ENCODE measurements around the gene CAVIN3.
A peak's percentile ranks its signal among the peaks of the same experiment; 100 is the strongest.

CAVIN3 gene

DNA sequence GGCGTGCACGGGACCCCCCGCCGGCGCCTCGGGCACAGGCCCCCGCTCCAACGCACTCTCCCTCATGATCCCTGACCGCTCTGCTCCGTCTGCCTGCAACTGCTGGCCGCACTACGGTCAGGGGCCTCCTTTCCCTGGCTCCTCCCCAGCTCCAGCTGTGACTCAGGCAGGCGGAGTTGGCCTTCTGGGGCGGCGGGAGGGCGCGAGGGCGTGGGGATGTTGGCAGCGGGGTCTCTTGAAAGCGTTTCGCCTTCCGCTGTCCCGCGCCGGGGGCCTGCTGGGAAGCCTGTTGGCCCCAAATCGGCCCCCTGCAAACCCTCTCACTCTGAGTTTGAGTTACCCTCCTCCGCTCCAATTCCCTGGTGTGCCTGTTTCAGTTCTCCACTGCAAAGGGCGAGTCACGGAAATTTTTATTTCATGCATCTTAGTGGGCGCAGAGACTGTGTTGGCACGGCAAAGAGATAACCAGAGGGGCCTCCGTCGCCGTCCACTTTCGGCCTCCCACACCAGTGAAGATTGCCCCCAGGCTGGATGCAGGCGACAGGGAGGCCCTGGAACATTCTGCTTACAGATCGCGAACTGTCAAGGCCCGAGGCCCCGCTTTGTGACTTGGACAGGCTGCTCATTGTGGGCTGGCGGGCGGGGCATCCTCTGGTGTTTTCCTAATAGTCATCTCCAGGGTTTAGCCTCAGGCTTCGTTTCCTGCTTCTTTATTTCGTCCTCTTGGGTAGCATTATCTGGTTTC, at the start of gene CAVIN3:
TSS of gene CAVIN3 (minus strand) at position 91 of the 745 bp plus-strand sequence. CDS start at position 66, 25 bp downstream.
- DNase-seq (peak; percentile 89), ATAC-seq (peak; percentile 76)

GRCh38 chr11:6365659-6366058, 45.4 kb upstream of the CAVIN3 start:
- ATAC-seq (no peak), DNase-seq (no peak)

GRCh38 chr11:6362873-6363678, 42.8 kb upstream of the CAVIN3 start:
- DNase-seq, result peak; percentile 82
- ATAC-seq, result peak; percentile 89

- no peak for DNase-seq
- no peak for ATAC-seq
Measured at GRCh38 chr11:6362185-6362872, 42.0 kb upstream of the CAVIN3 start.

GRCh38 chr11:6360183-6360582, 39.9 kb upstream of the CAVIN3 start:
- ATAC-seq (no peak), DNase-seq (no peak)

- DNase-seq (peak; percentile 66), ATAC-seq (peak; percentile 82)
Measured at GRCh38 chr11:6357222-6357621, 36.9 kb upstream of the CAVIN3 start.

DNA sequence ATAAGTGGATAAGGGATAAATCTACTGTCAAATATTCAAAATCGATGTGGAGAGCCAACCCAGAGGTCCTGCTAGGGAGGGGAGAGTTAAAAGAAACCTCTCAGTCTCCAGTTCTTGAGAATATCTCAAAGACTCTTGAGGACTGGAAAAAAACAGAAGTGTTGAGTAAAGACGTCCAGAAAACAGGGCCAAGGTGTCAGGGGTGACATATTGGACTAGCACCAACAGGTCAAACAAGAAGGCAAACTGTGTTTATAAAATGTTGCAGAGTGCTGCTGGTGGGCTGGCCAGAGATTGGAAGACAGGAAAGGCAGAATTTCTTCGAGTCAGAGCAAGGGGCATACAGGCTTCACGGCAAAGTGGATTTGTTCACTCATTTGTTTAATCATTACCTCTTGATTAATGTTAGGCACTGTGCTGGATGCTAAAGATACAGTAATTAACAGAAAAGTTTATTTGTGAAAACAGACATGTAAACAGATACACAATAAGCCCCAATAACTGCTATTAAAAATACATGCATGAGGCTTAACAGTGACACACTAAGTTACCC, 36.3 kb upstream of the CAVIN3 start:
- ATAC-seq, result no peak
- no peak for DNase-seq

DNA sequence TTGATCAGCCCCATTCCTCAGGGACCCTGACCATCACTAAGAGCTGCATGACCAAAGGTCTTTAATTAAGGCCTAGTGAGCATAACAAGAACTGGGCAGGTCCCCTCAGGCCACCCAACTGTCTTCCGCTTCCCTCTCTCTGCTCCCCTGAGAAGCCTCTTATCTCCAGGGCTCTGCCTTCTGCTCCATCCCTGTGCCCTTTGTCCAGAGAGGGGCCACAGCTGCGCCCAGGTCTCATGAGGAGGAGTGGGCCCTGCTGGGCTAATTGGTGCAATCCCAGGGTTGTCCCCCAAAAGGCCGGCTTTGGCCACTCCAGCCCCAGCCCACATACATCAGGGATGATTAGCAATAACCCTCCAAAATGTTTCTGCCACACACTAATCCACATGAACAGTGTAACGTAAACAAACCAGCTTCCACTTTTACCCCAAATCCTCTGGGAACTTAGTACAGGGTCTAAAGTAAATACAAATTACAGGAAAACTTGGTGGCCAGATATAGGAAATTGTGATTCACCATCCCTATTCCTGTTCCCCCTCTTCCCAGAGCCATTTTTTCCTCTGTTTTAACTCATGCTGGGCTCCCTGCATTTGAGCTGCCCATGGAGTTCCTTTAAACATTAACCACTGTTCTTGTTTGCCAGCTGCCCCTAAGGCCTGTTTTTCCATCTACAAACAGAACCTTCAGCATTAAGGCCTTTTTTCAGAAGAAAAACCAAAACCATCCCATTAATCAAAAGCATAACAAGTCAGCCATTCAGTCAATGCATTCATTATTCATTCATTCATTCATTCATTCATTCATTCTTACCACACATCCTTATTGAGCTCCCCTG, 34.6 kb upstream of the CAVIN3 start:
- ATAC-seq, result no peak
- DNase-seq, result no peak

DNA sequence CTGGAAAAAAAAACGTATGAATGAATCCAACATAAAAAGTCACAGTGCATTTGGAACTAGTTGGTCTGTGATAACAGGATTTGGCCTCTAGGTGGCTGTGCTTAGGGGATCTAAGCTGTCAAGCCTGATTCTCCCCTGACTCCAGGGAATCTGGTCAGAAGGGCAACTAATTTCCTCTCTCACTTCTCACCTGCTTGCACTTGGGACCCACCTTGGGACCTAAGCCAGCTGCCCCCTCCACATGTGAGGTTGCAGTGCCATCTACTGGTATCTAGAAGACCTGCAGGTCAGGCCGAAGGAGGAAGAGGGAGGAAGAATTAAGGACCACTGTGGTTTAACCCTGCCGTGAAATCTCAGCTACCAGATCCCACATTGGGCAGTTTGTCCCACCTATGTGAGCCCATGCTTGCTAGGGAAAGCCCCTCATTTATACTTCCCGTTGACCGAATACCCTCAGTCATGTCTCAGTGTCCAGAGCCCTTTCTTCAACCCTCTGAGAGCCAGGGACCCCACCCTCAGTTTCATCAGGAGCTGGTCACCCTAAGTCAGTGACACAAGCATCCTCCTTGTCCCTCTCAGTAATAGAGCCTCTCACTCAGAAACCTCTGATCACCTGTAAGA, 33.2 kb upstream of the CAVIN3 start:
- ATAC-seq (peak; percentile 21), DNase-seq (peak; percentile 65)

DNA sequence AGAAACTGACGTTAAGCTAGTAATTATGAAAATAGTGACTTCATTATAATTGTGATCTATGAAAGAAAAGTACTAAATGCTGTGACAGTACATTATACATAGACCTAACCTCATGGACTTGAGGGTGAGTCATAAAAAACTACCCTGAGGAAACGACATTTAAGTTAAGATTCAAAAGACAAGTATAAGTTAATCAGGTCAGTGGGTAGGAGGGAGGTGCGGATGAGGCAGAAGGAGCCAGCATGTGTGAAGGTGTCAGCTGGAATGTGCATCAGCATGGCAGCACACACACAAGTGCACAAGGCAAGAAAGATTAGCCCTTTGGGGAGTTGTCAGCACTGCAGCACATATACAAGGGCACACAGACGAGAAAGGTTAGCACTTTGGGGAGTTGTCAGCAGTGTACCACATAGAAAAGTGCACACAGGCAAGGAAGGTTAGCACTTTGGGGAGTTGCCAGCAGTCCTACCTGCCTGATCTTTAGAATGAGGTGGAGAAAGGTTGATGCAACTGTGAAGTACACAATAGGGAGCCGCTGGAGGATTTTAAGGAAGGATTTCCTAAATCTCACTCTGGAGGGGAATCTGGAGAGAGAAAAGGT, 31.6 kb upstream of the CAVIN3 start:
- ATAC-seq (peak; percentile 93), DNase-seq (peak; percentile 33)

- DNase-seq (no peak), ATAC-seq (no peak)
Measured at GRCh38 chr11:6350486-6350885, 30.2 kb upstream of the CAVIN3 start.

DNA sequence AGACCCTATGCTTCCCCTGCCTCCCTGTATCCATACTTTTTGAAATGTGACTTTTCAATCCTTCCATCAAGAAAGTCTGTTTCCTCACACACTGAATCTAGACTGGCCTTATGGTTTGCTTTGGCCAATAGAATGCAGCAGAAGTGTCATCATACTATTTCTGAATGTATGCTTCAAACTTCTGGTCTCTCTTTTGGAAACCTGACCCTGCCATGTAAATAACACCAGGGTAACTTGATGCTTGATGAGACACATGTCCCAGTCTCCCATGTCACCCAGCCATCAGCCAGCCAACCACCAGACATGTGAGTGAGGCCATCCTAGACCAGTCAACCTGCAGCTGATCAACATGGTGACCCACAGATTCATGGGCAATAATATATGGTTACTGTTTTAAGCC, 29.7 kb upstream of the CAVIN3 start:
- DNase-seq, result no peak
- ATAC-seq, result no peak

DNA sequence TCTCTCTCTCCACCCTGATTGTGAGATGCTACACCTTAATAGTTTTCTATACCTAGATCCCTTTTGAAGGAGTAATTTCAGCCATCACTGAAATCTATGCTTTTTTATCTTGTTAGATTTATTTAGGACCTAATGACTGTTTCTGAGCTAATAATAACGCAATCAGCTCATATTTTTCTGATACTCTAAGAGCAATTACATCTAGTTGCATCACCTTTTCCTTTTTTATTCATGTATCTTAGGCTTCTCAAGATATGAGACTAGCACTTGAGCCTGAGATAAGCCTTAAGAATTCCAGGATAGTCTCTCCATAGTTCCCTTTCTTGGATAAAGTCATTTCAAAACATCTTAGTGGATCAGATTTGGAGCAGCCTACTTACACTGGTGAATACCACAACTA, 25.1 kb upstream of the CAVIN3 start:
- ATAC-seq, result no peak
- DNase-seq, result no peak

DNA sequence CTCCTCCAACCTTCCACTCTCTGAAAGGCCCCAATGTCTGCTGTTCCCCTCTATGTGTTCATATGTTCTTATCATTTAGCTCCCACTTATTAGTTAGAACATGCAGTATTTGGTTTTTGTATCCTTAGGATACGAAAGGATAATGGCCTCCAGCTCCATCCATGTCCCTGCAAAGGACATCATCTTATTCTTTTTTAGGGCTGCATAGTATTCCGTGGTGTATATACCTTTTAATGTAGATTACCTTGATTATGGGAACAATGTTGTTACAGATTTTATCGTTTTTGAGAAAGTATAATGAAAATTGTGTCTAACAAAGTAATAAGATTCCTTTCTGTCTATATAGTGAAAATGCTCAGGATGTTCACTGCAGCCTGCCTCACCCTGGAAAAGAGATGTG, 16.0 kb upstream of the CAVIN3 start:
- ATAC-seq, result no peak
- DNase-seq, result no peak

GRCh38 chr11:6334806-6335205, 14.5 kb upstream of the CAVIN3 start:
- ATAC-seq, result no peak
- DNase-seq, result no peak

GRCh38 chr11:6333095-6333494, 12.8 kb upstream of the CAVIN3 start:
- ATAC-seq (no peak), DNase-seq (no peak)

DNA sequence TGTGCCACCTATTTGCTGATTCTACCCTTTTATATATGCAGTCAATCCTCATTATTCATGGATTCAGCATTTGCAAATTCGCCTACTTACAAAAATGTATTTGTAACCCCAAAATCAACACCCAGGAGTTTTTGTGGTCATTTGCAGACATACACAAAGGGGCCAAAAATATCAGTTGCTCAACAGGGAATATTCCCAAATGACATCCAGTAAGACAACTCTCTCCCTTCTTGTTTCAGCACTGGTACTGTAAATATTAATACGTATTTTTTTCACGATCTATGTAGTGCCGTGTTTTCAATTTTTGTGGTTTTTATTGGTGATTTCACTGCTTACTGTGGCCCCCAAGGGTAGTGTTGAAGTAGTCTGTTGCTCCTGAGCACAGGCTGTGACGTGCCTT, 11.8 kb upstream of the CAVIN3 start:
- no peak for ATAC-seq
- DNase-seq, result no peak

DNA sequence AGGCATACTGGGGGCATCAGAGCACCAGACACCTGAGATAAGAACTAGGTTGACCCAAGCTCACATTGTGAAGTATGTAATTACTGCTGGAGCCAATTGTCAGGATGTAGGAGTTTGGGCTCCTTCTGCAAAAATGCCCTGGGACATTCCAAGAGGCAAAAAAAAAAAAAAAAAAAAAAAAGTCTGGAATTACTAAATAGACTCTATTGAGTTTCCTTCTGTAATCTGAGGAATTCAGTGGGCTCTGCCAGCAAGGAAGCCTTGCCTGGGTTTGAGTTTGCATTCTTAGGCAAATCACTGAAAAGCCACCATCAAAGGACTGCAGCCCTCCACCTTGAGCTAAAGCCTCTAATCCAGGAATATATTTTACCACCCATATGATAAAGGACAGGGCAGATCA, 8.0 kb upstream of the CAVIN3 start:
- DNase-seq, result no peak
- no peak for ATAC-seq

GRCh38 chr11:6327806-6328205, 7.5 kb upstream of the CAVIN3 start:
- DNase-seq (no peak), ATAC-seq (no peak)

GRCh38 chr11:6326985-6327384, 6.7 kb upstream of the CAVIN3 start:
- no peak for ATAC-seq
- no peak for DNase-seq

DNA sequence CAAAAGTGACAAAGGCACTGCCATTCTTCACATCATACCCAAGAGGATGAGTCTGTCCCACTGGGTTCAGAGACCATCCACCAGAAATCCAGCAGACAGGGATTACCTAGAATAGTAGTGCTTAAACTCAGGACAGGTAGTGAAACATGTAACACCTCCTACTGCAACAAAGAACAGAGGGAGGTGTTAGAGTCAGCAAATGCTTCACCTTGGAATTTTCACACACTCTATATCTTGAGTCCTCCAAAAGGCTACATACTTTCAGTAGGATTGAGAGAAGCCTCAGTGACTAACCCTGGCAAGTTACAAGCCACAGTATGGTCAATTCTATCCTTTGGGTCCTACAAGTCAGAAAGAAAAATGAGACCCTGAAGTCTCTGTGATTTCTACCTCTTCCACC, 6.0 kb upstream of the CAVIN3 start:
- ATAC-seq (no peak), DNase-seq (no peak)

All from stimulated activated naive CD8-positive, alpha-beta T cell treated with anti-CD3 and anti-CD28 coated beads, Interleukin-15, Interleukin-2, amounts not matched to agents 100 U/mL and 50 U/mL, for 24 hours (primary cell).